NCI-H2107 treated with DMSO at 0.1 percent for 48 hours (cell line): Measurements from ENCODE around the gene DTX3.
A peak's percentile ranks its signal among the peaks of the same experiment; 100 is the strongest.
"Not testable (repeated sequence)": the region's sequence is repeated elsewhere in the genome, so short reads cannot be mapped to it uniquely, and the experiment has no call there.

Source experiments
- DNase-seq: peaks from one replicate; lab custom pipeline; 2025; ENCODE audit not compliant: unreplicated experiment; lab: John Stamatoyannopoulos, UW

Gene DTX3

DNA sequence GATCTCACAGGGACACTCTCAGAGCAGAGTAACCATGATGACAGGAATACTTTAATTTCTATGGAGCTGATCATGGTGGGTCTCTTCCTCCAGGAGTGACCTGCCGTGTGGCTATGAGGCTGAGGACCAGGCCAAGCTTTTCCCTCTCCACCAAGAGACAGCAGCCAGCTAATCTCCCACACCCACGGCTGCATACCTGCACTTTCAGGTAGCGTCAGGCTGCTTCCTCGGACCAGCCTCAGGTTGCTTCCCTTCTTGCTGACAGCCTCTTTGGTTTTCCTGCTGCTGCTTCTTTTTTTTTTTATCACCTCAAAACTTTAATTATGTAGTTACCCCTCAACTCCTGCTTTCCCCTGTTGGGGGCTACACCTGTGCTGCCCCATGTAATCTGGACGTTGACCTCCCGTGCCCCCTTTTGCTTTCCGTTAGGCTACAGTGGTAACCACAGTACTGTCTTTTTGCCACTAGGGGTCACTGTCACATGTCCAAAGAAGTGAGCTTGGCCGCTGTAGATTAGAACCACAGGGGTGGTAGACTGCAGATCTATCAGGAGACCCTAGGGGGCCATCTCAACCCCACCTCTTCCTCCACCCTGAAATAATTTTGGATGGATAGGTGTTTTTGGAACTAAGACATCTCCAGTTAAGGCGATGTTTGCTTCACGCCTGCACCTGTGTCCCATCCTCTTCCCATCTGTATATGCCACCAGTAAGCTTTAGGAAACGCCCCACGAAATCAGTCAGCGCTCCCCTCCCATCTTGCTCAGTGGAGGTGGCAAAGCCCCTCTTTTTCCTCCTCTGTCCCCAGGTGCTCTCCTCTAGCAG lies 21.4 kb upstream of the DTX3 start:
- DNase-seq: peak; percentile 79

DNA sequence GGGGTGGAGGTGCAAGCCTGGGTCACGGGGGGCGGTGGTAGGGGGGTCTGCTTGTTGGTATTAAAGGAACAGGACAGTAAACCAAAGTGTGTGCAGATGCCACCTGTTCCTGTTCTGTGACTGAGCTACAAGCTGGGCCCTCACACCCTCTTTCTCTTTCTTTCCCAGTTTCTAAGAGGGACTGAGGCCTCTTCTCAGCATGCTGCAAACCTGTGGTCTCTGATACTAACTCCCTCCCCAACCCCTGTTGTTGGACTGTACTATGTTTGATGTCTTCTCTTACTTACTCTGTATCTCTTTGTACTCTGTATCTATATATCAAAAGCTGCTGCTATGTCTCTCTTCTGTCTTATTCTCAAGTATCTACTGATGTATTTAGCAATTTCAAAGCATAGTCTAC lies 20.6 kb upstream of the DTX3 start:
- no peak for DNase-seq

DNA sequence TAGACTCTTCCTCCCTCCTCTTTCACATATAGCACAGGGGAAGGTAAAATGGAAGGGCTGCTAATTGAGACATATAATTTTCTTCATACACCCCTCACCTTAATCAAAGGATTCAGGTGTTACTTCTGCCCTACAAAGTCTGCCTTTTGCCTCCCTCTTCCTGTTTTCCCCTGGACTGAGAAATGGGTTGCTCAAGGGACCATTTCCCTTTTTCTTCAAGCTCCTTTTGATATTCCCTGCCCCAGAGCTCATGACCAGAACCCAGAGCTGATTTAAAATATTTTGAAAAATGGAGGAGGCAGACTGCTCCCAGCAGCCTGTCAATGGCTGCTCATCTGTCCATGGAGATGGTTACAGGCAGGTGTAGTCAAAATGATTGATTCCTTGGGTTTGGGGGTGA lies 19.9 kb upstream of the DTX3 start:
- no peak for DNase-seq

DNA sequence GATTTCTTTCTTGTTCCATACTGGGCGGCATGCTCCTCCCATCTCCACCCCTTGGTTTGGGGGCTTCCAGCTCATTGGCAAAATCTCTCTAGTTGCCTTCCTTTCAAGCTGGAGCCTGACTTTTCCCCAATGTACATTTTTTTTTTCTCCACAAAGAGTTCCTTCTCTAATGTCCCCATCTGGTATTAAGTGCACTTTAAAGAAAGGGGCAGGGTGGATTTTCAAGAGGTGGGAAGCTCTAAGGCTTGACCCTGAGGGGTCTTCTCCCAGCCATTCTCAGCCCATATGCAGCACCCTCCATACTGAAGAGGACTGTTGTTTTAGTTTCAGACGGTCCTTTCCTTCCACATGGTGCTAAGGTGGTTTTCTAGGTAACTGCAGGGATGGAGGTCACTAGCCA lies 19.5 kb upstream of the DTX3 start:
- no peak for DNase-seq

DNA sequence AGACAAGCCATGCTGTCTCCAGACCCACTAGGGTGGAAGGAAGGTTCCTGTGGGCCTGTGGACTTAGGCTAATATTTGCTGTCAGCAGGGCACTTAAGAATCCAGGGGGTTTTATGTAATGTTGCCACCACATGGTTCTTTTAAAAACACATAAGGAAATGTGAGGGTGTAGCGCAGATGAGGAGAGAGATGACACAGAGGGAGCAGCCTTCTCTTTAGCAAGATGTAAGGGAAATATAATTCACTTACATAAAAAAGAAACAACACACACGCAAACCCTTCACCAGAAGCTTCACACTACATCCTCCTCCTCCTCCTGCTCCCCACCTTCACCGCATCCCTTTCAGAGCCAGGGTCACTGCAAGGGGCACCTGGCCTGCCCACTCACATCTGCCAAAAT lies 18.5 kb upstream of the DTX3 start:
- no peak for DNase-seq

DNA sequence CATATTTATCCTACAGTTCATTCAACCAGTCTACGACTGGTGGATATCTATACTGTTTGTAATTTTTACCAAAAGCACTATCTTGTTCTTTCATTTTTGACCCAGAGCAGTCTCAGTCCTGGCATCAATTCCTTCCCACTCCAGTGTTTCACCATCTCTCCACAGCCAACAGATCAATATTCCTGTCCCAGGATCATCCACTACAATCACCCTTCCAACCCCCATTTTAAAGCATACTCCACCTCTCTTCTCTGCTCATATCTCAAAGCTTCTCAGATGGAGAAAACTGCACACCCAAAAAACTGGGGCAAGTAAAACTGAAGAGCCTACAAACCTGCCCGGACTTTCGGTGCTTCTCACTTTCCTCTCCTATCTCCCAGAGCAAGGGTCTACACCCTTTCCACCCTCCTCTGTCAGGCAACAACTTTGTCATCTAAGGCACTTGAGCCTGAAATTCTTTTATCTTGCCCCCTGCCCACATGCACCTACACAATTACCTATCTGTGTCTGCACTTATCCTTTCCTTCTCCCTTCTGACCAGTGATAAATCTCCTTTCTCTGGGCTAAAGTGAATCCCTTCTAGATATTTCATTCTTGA lies 17.7 kb upstream of the DTX3 start:
- no peak for DNase-seq

DNA sequence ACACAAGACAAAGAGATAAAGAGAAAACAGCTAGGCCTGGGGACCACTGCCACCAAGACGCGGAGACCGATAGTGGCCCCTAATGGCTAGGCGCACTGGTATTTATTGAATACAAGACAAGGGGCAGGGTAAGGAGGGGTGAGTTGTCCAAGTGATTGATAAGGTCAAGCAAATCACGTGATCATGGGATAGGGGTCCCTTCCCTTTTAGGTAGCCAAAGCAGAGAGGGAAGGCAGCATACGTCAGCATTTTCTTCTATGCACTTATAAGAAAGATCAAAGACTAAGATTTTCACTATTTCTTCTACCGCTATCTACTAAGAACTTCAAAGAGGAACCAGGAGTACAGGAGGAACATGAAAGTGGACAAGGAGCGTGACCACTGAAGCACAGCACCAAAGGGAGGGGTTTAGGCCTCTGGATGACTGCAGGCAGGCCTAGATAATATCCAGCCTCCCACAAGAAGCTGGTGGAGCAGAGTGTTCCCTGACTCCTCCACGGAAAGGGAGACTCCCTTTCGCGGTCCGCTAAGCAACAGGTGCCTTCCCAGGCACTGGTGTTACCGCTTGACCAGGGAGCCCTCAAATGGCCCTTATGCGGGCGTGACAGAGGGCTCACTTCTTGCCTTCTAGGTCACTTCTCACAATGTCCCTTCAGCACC lies 15.5 kb upstream of the DTX3 start:
- not testable (repeated sequence) for DNase-seq

DNA sequence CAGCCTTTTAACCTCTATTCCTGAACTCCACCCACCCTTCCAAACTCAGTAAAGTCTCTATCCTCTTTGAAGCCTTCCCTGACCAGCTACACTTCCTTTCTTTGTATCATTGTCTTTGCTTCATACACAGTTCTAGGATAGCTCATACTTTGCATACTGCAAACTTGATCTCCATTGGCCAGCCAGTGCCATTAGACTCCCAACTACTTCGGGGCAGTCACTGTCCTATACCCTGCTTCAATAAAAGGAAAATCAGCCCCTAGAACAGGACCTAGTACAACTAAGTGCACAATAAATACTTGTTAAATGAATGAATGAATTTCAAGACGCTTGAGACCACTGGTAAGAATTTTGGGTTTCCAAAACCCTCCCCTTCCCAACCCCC lies 14.2 kb upstream of the DTX3 start:
- no peak for DNase-seq

DNA sequence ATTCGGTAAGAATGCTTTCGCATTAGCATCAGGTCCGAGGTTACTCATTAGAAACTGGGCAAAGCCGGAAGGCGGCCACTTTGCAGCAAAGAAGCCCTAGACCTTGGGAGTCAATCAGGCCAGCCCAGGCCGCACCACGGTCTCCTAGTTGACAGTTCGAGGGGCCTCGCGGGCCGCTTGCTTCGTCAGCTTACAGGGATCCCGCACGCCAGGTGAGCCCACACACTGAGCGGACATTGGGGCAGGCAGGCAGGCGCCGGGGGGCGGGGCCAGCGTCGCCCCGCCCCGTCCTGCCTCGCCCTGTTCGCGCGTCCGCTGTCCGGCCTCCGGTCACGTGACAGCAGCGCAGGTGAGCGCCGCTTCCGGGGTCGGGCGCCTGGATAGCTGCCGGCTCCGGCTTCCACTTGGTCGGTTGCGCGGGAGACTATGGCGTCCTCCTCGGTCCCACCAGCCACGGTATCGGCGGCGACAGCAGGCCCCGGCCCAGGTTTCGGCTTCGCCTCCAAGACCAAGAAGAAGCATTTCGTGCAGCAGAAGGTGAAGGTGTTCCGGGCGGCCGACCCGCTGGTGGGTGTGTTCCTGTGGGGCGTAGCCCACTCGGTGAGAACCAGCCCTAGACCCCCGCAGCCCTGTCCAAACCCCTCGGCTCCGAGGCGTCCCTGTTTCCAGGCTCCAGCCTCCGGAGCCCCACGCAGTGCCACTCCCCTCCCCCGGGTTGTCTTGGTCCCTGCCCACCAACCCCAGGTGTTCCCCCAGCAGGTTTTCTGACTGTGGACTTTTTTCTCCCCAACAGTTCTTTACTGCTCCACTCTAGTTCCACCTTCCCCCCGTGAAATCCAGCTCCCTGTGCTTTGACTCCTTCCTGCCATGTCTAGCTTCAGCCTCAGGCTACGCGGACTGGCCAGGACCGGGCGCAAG lies 13.5 kb upstream of the DTX3 start, which contains the start of gene PIP4K2C:
TSS of gene PIP4K2C (plus strand) at position 329 of the 918 bp plus-strand sequence. CDS start at position 427, 98 bp downstream.
- DNase-seq: peak; percentile 76

DNA sequence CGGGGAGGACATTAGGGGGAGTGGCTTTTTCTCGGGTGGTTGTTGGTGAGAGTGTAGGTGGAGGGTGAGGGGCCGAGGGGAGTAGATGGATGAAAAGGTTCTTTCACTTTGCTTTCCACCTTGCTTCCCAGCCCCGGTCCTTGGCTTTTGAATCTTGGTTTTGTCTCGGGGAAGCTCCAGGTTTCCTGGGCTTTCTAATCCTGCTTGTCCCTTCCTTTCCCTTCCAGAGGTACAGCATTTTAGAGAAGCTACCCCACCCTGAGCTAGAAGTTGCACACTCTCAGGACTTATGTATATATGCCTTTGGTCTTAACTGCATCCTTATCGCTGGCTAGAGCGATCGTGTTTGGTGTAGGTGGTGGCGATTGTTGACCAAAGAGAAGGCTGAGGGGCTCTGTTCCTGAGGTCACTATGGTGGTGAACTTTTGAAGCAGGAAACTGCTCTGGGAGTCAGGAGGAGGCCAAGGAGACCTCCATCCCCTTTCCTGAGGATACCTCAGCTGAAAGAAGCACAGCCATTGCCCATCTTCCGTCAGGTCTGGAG lies 12.8 kb upstream of the DTX3 start:
- no peak for DNase-seq

DNA sequence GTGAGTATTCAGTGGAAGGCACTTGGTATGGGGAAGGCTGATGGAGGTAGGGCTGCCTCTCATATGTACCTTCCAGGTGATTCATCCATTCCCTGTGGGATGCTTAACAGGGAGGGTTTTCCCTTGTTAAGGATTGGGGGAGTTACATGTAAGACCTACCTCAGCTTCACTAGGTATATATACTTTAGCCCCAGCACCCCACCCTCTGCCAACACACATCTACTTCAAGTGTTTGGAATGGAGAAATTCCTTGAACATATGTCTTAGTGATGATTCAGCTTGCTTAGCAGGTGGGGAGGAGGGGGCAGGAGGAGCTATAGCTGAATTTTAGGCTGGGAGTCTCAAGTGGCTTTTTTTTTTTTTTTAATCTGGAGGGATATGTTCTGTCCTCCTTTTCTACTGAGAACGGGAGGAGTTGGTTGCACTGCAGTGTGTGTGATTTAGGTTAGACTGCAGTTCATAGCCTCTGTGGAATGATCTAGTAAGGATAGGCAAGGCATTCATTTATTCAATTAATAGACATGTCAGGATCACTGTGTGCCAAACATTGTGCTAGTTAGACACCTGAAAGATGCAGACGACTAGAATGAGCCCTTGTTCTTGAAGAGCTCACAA lies 12.0 kb upstream of the DTX3 start:
- DNase-seq: no peak

DNA sequence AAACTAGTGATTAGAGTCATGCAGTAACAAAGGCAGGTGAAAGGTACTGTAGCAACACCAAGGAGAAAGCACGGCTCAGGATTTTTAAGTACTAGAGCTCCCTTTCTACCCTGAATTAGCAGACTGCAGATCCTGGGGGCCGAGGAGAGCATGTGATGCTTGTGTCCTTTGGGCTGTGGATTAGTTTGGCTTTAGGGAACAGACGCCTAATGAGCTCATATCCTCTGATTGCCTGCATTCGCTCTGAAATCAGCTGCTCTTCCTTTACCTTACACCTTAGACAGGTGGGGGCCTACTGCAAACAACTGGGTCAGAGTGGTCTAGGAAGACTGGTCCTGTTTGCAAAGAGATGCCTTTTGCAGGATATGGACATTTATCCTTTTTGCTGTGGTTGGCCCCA lies 11.4 kb upstream of the DTX3 start:
- no peak for DNase-seq

DNA sequence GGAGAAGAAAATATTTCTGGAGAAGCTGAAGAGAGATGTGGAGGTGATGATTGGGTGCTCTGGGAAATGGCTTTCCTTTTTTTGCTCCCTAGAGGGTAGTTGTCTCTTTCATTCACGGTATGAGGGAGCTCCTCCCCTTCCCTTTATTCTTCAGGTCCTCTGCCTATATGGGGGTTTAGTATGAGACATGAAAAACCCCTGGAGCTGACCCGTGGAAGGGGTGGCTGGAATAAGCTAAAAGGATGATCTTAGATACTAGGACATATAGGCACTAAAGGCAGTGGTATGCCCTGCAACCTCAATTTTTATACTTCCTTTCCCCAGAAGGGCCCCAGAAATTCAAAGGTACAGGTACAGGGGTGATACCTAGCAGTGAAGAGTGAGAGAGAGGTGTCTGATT lies 4.2 kb upstream of the DTX3 start:
- no peak for DNase-seq

DNA sequence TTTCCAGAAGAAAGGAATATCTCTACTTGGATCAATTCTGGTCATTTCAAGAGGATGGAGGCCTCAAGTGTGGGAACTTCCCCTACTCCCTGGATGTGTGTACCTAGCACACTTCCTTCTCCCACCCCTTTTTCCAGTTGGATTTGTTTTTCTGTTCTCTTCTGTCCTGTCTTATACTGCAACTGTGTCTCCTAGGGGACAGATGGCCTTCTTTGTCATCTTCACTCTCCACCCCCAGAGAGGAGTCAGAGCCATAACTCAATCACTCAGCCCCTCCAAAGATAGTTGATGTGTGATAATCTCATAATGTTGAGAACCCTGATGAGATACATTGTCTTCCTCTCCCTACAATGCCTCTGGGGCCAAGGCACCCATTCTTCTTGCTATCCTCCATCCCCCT lies 2.1 kb upstream of the DTX3 start:
- DNase-seq: no peak

DNA sequence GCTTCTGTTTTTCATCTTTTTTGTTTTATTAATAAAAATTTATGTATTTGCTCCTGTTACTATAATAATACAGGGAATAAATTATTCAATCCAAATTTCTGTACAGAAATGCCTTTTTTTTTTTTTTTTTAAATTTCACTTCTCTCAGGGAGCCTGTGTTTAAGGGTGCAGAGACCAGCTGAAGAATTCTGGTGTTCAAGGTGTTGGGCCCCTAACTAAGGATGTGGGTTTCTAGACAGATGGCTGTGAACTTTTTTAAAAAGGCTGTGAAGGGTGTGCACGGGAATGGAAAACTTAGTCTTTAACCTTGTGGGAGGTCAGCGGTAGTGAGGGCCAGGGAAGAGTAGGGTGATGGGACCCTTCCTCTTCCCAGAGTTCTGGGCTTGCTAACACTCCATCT lies 1.3 kb upstream of the DTX3 start:
- DNase-seq: no peak

DNA sequence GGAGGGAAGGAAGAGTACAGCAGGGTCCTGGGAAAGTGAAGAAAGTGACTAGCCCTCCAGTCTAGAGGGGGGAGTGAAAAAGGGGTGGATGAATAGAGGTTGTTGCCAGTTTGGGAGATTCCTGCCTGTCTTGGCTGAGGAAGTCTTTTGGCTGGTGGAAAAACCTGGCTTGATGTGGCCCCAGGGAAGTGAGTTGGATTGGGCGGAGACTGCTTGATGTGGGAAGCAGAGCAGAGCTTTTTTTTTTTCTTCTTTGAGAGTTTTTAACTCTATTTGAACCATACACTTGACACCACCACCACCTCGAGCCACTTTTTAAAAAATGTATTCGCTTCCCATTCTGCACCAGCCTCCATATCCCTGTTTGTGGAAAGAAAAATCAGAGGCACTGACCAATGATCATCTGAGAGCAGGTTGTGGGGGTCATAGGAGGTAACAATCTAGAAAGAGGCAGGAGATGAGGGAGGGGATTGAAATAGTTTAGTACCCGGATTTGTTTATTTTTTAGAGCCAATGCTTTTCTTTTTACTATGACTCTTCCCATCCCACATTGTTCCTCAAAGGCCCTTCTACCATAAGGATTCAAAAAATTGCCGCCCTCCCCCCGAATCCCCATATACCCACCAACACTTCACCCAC lies 690 bp upstream of the DTX3 start:
- peak; percentile 39 for DNase-seq

DNA sequence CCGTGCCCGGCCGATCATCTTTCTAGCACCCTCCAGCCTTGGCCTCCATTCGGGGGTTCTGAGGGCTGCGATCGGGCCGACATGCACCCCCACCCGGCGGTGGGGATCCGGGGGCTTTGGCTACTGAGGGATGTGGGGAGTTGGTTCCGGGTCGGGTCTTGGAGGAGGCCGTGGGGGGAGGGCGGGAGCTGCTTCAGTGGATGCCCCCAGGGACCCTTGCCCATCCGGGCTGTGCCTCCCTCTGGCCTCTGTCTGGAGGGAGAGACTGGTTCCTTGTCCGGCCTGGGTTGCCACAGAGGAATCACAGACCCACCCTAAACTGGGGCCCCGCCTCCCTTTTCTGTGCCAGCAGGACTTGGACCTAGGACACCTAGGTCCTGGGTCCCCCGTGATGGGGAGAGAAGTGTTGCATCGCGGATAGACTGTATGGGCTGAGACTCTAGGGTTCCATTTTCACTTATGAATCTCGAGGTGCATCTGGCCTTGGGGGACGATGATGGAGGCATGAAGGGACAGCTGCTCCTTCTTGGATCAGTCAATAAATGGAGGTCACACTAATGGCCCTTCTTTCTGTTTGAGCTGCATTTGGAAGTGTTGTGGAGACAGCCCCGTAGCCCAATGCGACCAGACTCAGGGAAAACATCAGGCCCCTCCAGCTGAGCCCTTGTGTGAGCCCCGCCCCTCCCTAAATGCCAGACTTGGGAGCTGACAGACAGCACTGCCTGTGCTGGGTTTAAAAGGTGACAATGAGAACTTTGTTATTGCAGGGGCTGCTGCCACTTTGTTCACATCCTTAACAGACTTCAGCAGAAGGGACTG lies 577 bp downstream of the DTX3 start:
- no peak for DNase-seq

DNA sequence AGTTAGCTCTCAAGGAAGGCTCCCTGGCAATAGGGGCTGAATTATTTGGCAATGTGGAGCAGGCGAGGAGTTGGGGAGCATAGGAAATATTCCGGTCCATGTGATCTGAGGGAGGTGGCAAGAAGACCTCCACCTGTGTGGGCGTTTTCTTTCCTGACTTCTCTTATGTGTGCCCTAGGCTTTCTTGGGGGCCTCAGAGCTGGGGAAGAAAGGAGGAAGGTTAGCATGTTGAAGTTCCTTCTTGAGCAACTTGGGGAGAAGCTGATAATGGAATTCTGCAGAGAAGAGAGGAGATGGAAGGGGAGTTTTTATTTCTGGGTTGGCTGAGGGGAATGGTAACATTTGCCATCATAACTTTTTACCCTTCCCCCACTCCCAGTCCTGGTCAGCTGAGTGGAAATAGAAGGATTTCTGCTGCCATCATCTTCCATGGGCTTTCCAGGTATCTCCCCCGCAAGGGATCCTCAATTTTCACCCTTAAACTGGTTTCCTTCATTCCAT lies 1.2 kb downstream of the DTX3 start:
- no peak for DNase-seq

DNA sequence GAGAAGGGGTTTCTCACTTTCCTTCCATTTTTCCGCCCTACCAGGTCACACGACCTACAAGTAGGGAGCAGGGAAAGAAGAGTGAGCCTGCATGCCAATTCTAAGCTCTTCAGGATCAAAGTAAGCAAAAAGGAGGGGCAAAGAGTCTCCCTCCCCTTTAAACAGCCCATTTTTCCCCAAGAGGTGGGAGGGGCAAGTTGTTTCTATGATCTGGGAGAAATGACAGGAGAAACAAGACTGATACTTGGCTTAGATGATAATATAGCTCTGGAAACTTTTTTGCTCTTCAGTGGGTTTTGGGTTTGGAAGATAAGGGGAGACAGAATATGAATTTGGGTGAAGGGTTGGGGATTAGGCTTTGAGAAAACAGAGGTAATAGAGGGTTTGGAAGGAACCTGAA lies 1.8 kb downstream of the DTX3 start:
- no peak for DNase-seq
